Measurements from ENCODE around the gene QSER1. TPM values are rescaled to one million over a fixed set of nuclear protein-coding genes. Genes with fewer than 3 reads are reported as not detected.

The QSER1 gene
- total and polyA plus RNA-seq, 9 of the 15 experiments (the other 6 are each of a cell fraction or from before 2014, with no cell fraction given) = 5.8 to 33.6 (median 22.3) TPM

DNA sequence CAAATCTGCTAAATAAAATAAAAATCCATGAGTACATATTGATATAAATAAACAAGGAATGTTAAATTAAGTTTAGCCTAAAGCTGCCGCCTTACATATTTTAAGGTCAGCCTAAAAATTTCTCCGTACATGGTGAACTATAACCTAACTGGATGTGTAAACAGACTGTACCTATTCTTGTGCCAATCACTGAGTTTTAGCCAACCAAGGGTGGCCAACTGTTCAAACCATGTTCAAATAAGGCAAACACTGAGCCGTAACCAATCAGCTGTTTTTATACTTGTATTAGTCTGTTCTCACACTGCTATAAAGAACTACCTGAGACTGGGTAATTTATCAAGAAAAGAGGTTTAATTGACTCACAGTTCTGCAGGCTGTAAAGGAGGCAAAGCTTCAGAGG is 8.6 kb upstream of the QSER1 start (continued):
- TF ChIP-seq CBX1 (IDR thresholded peaks at IDR 0.05; ENCODE audit: low read depth) (no peak), BRF2 (IDR thresholded peaks at IDR 0.05; ENCODE audit: borderline replicate concordance, insufficient read depth, insufficient read length) (no peak), TRIM24 (IDR thresholded peaks at IDR 0.05) (no peak), ZNF511 (CRISPR knock-in tag; IDR thresholded peaks at IDR 0.05) (no peak), LEF1 (IDR thresholded peaks at IDR 0.05) (no peak), ZNF696 (CRISPR knock-in tag; conservative IDR thresholded peaks at IDR 0.05) (no peak)
- TF ChIP-seq, protein P1, sequence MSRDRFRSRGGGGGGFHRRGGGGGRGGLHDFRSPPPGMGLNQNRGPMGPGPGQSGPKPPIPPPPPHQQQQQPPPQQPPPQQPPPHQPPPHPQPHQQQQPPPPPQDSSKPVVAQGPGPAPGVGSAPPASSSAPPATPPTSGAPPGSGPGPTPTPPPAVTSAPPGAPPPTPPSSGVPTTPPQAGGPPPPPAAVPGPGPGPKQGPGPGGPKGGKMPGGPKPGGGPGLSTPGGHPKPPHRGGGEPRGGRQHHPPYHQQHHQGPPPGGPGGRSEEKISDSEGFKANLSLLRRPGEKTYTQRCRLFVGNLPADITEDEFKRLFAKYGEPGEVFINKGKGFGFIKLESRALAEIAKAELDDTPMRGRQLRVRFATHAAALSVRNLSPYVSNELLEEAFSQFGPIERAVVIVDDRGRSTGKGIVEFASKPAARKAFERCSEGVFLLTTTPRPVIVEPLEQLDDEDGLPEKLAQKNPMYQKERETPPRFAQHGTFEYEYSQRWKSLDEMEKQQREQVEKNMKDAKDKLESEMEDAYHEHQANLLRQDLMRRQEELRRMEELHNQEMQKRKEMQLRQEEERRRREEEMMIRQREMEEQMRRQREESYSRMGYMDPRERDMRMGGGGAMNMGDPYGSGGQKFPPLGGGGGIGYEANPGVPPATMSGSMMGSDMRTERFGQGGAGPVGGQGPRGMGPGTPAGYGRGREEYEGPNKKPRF (IDR thresholded peaks at IDR 0.05; ENCODE audit: low read depth, low read length) = no peak
